Activated T-cell treated with anti-CD3 and anti-CD28 coated beads, Interleukin-2, amount 50 U/mL, for 48 hours (primary cell): ENCODE results near the gene SDCCAG8.

ENCODE experiments used
- DNase-seq, 2 experiments: peaks; one replicate each; pipeline ENCODE4 v3.0.0-alpha.2; 2020

SDCCAG8 gene

DNA sequence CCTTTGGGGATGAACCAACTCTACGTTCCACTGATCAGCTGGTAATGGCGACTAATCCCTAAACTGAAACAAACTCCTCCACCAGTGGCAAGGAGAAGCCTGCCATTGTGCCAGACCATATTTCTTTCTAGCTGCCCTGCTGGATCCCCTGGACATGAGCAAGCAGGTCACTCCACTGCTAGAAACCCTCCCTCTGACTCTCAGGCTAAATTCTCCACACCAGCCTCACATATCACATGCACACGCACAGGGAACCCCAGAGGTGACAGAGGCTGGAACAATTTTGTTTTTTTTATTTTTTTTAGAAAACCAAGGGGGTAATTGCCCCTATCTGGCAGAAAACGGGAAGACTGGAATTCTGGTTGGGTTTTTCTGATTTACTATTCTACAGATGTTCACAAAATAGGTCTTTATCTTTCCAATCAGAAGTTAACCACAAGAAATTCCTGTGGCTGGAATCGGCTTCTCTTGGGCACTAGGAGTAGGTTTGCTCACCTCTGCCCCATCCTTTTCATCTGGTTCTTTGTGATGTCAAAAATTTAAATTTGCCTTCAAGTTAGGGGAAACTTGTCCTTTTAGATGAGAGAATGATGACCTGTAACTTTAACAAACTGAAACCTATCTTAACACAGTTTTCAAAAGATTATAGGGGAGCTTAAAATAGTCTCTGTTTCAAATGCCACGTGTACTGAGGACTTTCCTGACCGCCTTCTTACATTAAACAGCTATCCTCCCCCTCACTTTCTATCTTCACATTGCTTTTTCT lies 258.1 kb downstream of the SDCCAG8 start:
- DNase-seq, result no peak

DNA sequence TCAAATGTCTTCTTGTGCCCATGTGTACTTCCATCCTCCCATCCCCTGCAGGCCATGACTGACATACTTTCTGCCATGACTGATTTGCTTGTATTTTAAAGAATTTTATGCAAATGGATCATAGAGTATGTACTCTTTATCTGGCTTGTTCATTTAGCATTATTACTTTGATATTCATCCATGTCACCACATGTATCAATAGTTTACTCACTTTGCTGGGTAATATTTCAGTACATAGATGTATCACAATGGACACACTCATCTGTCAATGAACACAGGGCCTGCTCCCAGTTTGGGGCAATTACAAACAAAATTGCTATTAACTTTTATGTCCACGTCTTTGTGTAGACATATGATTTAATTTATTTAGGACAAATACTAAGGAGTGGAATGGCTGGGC lies 259.1 kb downstream of the SDCCAG8 start:
- no peak for DNase-seq

DNA sequence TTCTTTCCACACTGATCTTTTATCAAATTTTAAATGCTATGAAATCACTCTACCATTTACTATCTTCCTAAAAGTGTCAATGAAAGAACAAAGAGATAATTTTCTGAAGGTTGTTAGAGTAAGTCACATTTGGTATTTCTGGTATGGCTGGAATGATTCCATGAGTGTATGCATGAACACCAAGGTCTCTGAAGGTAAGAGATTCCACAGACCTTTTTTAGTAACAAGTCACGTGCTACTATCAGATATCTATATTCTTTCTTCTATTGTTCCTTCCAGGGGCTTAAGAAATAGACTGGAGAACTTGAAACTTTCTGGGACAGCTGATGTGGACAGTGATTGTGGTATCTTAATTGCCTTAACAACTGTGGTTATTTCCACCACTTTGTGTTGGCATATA lies 265.0 kb downstream of the SDCCAG8 start:
- no peak for DNase-seq

DNA sequence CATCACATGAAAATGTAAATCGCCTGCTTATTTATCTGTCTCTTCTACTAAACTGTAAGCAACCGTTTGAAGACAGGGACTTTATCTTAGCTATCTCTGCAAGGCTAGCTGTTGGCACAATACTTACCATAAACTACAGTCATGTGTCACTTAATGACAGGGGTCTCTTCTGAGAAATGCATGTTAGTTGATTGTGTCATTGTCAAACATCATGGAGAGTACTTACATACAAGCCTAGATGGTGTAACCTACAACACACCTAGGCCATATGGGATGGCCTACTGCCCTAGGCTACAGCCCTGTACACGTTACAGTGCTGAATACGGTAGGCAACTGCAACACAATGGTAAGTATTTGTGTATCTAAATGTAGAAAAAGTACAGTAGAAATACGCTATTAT lies 267.9 kb downstream of the SDCCAG8 start:
- DNase-seq, result no peak

DNA sequence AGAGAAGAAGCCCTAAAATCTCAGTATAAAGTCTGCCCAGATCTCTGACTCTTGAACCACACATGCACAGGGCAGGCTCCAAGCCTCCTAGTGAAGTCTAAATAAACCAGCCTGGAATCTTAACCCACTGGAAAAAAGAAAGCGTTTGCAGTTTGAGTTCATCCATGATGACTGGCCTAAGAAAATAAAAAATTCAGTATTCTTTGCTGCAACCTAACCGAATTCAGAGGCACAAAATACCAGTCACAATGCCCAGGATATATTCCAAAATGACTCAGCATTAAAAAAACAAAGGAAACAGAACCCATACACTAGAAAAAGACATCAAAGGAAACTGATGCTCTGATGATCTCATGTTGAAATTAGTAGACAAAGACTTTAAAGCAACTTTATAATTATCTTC lies 269.2 kb downstream of the SDCCAG8 start:
- no peak for DNase-seq

DNA sequence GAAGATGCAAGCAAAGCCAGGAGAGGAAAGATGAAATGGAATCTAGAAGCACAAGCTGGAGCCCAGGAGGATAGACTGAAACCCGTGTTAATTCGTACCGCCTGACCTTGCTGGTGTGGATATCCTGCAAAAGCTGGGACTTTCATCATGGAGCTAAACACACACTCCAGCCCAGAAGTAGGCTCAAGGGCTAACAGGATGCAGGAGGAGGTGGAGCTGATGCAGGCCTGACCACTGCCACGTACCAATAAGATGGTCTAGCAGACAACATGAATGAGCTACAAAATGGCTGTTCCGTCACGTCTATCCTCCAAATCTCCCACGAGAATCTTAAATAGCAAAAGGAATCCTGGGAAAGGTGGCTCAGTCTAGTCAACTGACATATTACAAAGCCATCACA lies 270.3 kb downstream of the SDCCAG8 start:
- no peak for DNase-seq

DNA sequence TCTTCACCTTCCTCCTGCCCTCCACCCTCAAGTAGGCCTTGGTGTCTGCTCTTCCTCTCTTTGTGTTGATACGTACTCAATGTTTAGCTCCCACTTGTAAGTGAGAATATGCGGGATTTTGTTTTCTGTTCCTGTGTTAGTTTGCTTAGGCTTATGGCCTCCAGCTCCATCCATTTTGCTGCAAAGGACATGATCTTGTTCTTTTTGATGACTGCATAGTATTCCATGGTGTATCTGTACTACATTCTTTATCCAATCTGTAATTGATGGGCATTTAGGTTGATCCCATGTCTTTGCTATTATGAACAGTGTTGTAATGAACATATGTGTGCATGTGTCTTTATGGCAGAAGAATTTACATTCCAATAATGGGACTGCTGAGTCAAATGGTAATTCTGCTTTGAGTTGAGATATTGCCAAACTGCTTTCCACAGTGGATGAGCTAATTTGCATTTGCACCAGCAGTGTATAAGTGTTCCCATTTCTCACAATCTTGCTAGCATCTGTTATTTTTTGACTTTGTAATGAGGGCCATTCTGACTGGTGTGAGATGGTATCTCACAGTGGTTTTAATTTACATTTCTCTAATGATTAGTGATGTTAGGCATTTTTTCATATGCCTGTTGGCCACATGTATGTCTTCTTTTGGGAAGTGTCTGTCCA lies 272.7 kb downstream of the SDCCAG8 start:
- no peak for DNase-seq

DNA sequence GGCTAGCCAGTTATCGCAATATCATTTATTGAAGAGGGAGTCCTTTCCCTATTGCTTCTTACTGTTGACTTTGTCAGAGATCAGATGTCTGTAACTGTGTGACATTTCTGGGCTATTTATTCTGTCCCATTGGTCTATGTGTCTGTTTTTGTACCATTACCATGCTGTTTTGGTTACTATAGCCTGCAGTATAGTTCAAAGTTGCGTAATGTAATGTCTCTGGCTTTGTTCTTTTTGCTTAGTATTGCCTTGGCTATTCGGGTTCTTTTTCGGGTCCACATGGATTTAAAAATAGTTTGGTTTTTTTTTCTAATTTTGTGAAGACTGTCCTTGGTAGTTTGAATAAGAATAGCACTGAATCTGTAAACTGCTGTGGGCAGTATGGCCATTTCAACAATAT lies 273.7 kb downstream of the SDCCAG8 start:
- no peak for DNase-seq

DNA sequence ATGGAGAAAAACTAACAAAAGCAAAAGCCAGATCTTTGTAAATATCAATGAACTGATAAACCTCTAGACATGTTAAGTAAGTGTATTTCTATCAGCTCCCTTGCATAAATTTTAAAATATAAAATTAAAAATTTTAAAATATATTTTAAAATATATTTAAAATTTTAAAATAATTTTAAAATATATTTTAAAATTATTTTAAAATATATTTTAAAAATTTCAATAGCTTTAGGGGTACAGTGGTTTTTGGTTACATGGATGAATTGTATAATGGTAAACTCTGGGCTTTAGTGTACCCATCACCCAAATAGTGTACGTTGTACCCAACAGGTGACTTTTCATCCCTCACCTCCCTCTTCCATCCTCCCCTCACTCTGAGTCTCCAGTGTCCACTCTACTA lies 279.2 kb downstream of the SDCCAG8 start:
- DNase-seq, result no peak

DNA sequence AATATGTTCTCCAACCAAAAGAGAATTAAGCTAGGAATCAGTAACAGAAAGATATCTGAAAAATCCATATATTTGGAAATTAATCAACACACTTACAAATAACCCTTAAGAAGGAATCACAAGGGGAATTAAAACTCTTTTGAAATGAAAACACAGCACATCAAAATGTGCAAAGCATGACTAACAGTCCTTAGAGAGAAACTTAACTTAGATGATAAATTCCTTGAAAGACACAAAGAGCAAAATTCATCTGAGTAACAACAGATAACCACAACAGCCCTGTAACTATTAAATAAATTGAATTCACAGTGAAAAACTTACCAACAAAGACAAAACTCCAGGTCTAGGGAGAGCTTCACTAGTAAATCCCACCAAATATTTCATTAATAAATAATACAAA lies 283.8 kb downstream of the SDCCAG8 start:
- no peak for DNase-seq

DNA sequence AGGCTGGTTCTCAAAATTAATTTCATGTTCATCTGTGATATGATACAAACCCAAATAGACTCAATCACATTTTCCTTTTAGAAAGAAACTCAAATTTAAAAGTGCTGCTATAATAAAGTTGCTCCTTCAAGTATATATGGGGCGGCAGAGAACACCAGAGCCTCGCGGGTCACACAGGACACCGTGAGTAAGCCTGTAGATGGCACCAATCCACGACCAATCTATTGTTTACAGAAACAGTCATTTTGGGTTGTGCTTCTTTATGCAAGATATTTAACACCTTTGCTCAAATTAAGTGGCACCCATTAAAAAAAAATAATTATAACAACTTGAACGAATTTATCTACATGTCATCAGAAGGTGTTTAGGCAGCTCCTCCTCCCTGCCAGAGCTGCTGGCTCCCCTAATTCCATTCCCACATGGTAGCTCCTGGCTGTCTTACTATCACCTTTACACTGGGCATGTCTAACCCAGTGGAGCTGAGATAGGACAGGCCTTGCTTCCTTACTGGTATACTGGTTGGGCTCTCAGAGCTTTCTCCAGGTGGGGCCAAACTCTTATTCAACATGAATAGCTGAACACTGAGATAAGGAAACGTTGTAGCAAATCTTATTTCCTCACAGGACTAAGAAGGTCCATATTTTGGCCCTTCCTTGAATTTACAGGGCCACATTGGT lies 287.0 kb downstream of the SDCCAG8 start:
- DNase-seq, result no peak

DNA sequence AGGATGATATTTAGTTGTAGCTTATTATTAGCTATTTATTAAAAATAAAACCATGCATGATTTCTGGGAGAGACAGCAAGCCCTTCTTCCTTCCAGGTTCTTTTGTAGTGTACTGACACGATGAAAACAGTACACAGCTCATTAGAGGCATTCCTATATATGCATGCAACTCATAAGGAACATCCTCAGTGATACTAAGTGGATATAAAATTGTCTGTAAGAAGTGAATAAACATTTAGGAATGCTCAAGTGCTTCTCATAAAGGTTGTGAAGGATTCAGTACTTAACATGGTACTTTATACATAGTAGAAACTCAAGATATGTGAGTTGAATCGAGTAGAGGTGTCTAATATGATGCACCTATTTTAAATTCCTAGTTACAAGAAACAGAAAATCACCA lies 287.7 kb downstream of the SDCCAG8 start:
- DNase-seq, result no peak

DNA sequence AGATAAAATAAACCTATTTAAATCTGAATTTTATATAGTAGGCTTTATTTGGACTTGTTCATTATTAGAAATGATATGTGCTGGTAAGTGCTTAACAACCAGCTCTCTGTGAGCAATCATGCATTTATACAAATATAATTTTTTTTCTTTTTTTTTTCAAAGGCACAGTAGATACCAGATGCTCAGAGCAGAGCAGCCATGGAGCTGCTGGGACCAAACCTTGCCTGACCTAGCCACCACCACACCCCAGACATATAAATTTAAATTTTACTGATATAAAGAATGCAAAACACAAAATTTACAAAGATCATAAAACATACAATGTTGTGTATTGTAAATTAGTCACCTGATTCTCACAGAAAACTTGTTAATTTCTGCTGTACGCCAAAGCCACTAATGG lies 290.6 kb downstream of the SDCCAG8 start:
- DNase-seq, result no peak

DNA sequence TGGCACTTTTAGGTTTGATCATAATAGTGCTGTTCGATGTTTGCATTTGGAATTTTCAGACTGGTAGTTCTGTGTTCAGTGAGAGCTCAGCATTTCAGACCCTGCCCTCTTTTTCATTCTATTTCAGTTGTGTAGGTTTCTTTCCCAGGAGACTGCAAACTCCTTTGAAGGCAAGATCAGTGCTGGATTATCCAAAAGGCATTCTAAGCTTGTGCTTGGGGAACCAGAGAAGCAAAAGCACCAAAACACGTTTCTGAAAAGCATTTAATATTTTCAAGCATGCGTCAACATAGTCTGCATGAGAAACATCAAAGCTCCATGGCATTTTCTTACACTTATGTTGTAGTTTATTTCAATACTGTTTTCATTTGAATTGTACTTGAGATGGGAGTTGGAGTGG lies 292.1 kb downstream of the SDCCAG8 start:
- no peak for DNase-seq

DNA sequence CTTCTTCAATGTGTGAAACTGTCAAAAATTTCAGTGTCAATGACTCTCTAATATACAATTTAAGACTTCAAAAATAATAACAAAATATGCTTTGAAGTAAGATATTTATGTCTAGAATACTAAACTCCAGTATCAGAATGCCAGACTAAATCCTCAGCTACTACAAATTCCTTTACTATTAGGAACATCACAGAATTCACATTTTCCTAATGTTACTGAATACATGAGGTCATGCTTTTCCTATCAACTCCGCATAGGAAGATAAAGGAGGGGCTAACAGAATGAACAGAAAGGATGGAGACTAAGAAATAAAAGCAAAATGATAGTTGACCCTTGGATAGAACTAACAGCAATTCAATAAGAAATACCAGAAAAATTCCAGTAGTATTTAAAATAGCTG lies 292.7 kb downstream of the SDCCAG8 start:
- no peak for DNase-seq

DNA sequence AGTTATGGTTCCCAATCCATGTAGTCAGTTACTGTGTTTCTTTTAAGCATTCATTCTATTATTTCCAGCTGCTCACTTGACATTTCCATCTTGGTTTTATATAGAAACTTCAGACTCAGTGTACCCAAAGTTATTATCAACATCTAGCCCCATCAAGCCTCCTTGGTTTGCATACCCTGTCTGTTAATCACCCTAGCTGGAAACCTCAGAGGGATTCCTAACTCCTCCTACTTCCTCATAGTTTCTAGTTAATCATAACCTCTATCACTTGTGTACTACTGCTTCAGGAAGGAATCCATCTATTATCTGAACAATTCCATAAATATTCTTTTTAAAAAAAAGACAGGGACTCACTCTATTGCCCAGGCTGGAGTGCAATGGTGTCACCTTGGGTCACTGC lies 293.3 kb downstream of the SDCCAG8 start:
- DNase-seq, result no peak
